ENCODE measurements around the gene PERCC1.

Gene PERCC1

GRCh38 chr16:1430759-1431496 lies at the start of gene PERCC1:
TSS of gene PERCC1 (plus strand) at chr16:1431078. CDS start at chr16:1432594, 1,516 bp downstream.
- no peak for DNase-seq (ENCODE audit: low read depth, low spot score)

GRCh38 chr16:1381612-1382406 lies 49.1 kb upstream of the PERCC1 start:
- no peak for DNase-seq (ENCODE audit: low read depth, low spot score)

GRCh38 chr16:1383556-1383955 lies 47.3 kb upstream of the PERCC1 start:
- DNase-seq (ENCODE audit: low read depth, low spot score) = no peak

GRCh38 chr16:1385232-1385631 lies 45.6 kb upstream of the PERCC1 start:
- no peak for DNase-seq (ENCODE audit: low read depth, low spot score)

- DNase-seq (ENCODE audit: low read depth, low spot score) = no peak
Measured at GRCh38 chr16:1387331-1387730, 43.5 kb upstream of the PERCC1 start.

GRCh38 chr16:1389762-1390161 lies 41.1 kb upstream of the PERCC1 start:
- DNase-seq (ENCODE audit: low read depth, low spot score) = no peak

GRCh38 chr16:1390239-1390779 lies 40.6 kb upstream of the PERCC1 start:
- no peak for DNase-seq (ENCODE audit: low read depth, low spot score)

GRCh38 chr16:1392826-1393225 lies 38.1 kb upstream of the PERCC1 start:
- no peak for DNase-seq (ENCODE audit: low read depth, low spot score)

GRCh38 chr16:1393613-1394176 lies 37.2 kb upstream of the PERCC1 start:
- DNase-seq (ENCODE audit: low read depth, low spot score) = no peak

GRCh38 chr16:1394367-1394951 lies 36.4 kb upstream of the PERCC1 start:
- no peak for DNase-seq (ENCODE audit: low read depth, low spot score)

- no peak for DNase-seq (ENCODE audit: low read depth, low spot score)
Measured at GRCh38 chr16:1395444-1396031, 35.3 kb upstream of the PERCC1 start.

GRCh38 chr16:1397779-1398178 lies 33.1 kb upstream of the PERCC1 start:
- no peak for DNase-seq (ENCODE audit: low read depth, low spot score)

- no peak for DNase-seq (ENCODE audit: low read depth, low spot score)
Measured at GRCh38 chr16:1398351-1398750, 32.5 kb upstream of the PERCC1 start.

GRCh38 chr16:1398826-1399581 lies 31.9 kb upstream of the PERCC1 start:
- no peak for DNase-seq (ENCODE audit: low read depth, low spot score)

GRCh38 chr16:1401061-1401757 lies 29.7 kb upstream of the PERCC1 start:
- DNase-seq (ENCODE audit: low read depth, low spot score) = no peak

- no peak for DNase-seq (ENCODE audit: low read depth, low spot score)
Measured at GRCh38 chr16:1401758-1402154, 29.1 kb upstream of the PERCC1 start.

- no peak for DNase-seq (ENCODE audit: low read depth, low spot score)
Measured at GRCh38 chr16:1403036-1403435, 27.8 kb upstream of the PERCC1 start.

GRCh38 chr16:1403733-1404132 lies 27.1 kb upstream of the PERCC1 start:
- DNase-seq (ENCODE audit: low read depth, low spot score) = no peak

GRCh38 chr16:1407753-1408152 lies 23.1 kb upstream of the PERCC1 start:
- DNase-seq (ENCODE audit: low read depth, low spot score) = no peak

GRCh38 chr16:1408171-1408837 lies 22.6 kb upstream of the PERCC1 start:
- peak; percentile 93 for DNase-seq (ENCODE audit: low read depth, low spot score)
